HG02642 (cell line): ENCODE results near the gene CDYL2.
"Not testable (repeated sequence)": the region's sequence is repeated elsewhere in the genome, so short reads cannot be mapped to it uniquely, and the experiment has no call there.

Source experiments
- ATAC-seq: cut with Tn5 transposase; IDR thresholded peaks from one replicate; pipeline ENCODE4 v1.9.1; 2021; ENCODE audit warnings: mild to moderate bottlenecking; ENCODE audit not compliant: unreplicated experiment, poor library complexity

CDYL2 gene

DNA sequence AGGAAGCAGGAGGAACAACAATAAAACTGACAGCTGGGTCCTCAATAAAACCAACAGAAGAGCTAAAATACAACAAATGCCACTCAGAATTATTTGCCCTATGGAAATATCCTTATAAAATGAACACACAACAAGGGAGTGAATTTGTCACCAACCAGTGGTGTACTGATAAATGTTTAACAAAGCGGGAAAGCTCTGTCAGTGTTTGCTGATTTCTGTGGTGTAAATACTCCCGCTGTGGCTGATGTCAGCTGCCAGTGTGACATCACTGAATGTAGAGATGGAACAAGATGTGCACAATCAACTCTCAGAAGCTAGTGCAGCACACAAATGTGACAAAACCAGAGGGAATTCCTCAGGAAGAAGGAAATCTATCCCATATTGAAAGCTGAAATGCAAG is 51.9 kb downstream of the CDYL2 start:
- no peak for ATAC-seq

DNA sequence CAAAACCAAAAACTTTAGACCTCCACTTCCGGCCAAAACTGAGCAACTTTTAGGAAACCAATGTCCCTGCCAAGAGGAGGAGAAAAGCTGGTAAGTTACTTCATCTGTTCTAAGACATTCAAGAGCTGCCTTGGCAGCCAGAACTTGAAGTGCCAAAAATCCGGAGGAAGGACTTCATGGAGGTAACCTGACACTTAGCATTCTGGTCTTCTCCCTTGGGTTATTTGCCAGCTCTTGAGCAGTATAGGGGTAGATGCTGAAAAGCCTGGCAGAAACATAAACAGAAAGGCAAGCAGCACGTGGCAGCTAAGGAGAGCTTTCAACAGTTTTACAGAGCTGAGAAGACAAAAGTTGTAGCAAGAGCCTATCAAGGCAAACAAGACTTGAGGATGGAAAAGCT is 53.2 kb downstream of the CDYL2 start:
- no peak for ATAC-seq

DNA sequence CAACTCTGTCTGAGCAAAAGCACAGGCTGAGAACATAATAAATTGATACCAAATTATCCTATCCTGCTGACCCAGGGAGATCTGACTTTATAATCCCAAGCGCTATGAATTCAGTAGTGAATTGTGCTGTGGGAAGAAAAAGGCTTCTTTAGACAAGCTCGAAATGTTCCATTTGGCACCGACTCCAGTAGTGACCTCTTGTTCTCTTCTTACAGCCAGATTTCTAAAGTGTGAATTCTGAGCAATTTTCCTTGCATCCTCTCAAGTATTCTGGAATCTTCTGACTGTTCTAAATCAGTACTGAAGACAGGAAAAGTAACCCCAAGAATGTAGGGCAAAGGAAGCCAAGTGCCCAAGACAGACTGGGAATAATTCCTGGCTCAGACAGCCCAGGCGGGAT is 58.2 kb downstream of the CDYL2 start:
- ATAC-seq, result no peak

DNA sequence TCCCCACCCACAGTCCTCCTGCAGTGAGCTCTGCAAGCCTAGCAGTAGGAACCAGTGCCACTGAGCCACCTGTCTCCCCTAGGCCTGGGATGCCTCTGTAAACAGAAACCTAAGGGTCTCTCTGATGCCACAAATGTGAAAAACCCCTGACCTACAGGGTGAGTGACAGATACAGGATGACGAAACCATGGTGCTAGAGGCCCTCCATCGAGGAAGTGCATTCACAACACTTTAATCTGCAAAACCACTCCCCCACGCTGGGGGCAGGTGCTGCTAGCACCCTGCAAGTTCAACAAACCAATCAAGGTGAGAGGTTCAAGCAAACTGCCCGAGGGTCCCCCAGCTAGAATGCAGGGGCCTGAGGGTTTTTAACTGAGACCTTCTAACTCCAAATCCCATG is 59.5 kb downstream of the CDYL2 start:
- no peak for ATAC-seq

DNA sequence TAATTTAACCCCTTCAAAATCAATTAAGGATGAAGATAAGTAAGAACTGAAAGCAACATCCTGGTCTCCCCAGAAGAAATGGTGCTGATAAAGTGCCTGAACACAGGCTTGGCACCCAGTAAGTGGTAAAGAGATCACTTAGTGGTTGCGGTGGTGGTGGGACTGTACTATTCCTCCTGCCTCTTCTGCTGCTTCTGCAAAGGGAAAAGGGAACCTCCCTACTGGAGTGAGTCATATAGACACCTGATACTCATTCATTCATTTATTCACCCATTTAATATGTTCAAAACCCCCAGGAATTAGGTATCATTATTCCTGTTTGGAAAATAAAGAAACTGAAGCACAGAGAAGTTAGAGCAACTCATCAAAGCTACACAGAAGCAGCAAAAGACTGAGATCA is 60.6 kb downstream of the CDYL2 start:
- no peak for ATAC-seq

DNA sequence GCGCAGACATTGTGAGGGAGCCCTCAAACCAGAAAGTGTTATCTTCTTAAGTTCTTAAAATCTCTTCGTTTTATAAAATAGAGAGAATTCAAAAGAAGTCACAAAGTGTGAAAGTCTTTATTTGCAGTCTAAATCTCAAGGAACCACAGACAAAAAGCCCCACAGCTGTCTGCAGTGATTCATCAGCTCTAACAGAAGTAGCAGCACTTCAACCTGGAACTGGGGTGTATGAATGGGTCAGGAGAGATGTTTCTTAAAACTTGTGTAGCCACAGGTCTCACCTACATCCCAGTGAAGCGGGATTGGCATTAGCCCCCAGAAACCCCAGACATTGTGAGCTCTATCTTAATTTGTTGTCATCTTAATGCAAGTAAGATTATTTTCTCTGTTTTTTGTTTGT is 61.1 kb downstream of the CDYL2 start:
- no peak for ATAC-seq

DNA sequence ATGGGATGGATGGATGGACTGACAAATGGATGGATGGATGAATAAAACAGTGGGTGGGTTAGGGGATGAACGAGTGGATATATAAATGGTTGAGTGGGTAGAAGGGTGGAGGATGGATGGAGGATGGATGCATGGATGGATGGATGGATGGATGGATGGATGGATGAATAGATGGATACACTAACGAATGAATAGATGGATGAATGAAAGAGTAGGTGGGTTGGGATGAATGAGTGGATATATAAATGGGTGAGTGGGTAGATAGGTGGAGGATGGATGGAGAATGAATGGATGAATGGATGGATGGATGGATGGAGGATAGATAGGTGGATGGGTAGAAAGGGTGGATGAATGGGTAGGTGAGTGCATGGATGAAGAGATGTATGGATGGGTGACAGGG is 62.1 kb downstream of the CDYL2 start:
- ATAC-seq, result no peak

DNA sequence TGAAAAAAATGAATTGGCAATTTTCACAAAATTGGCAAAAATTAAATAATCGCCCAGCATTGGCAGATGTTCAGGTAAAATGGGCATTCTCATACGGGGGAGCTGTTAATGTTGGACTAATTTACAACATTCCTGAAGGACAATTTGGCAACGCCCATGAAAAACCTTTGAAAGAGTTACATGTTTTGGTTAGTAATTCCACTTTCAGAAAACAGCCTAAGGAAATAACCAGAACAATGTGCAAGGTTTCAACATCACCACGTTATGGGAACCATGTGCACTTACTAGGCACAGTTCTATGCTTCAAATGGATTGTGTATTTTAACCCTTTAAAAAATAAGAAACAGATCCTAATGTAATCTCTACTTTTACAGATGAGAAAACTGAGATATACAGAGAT is 62.7 kb downstream of the CDYL2 start:
- ATAC-seq, result no peak

DNA sequence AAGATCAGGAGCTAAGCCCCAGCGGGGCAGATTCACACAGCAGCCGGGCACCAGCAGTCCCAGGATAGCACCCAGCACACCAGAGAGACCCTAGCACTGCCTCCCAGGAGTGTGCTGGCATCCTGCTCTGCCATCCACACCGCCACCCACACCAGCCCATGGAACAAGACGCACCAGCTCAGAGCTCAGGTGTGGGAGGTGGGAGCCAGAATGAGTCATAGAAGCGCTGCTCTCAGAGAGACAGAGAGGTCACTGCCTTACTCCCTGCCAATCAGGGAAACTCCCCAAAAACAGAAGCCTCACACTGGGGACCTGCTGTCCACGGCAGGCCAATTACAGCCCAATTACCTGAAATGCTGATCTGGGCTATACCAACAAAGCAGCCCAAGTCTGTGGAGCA is 64.9 kb downstream of the CDYL2 start:
- no peak for ATAC-seq

DNA sequence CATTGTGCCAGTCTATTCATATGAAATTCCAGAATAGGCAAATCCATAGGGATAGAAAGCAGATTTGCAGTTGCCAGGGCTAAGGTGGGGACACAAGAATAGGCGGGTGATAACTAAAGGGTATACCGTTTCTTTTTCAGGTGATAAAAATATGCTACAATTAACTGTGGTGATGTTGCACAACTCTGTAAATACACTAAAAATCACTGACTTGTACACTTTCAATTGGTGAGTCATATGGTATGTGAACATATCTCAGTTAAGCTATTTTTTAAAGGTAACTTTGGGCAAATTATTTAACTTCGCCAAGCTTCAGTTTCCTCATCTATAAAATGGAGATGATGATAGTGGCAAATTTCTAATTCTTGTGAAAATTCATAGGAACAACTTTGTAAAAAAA is 65.9 kb downstream of the CDYL2 start:
- no peak for ATAC-seq

DNA sequence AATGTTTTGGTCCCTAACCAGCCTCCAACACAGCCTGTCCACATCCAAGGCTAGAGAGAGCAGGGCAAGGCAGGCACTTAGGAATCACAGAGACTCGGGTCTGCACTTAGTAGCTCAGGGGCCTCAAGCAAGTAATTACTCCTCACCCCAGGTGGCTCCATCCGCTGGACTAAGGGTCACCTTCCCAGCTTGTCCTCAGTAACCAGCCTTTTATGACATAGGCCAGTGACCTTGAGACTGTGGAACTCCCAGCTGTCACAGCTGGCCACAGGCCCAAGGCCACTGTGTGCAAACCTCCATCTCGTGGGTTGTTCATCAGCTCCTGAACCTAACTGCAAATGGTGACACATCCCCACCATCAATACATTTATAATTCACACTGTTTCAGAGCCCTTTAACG is 68.6 kb downstream of the CDYL2 start:
- ATAC-seq, result no peak

DNA sequence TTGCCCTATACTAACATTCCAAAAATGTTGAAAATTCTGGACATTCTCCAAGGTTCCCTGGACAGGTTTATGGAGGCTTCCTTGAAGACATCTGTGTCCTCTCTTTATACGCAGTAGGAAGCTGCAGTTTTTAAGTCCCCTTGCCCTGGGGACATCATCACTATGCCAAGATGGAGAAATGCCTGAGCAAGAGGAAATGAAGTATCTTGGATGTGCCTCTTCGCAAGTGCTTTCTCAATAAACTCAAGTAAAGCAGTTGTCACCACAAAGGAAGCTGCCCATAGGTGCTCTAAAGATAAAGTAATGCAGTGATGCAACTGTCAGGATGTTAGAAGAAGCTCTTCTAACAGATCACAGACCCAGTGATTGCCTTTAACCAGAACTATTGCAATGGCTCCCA is 71.0 kb downstream of the CDYL2 start:
- no peak for ATAC-seq

DNA sequence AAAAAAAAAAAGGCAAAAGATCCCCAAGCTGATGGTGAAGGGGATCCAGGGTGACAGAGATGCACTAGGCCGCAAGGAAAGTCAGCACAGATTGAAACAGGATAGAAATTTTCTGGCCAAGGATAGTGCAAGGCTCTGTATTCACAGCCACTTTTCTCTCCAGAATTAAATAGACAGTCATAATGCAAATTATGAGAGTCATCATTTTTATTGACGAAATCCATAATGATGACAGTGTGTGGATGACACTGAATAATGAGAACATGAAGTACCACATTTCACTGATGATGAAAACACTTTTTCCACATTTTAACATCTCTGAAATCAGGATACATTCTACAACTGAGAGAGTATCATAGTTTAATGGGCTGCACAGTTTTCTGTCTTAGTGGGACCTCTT is 72.5 kb downstream of the CDYL2 start:
- no peak for ATAC-seq

DNA sequence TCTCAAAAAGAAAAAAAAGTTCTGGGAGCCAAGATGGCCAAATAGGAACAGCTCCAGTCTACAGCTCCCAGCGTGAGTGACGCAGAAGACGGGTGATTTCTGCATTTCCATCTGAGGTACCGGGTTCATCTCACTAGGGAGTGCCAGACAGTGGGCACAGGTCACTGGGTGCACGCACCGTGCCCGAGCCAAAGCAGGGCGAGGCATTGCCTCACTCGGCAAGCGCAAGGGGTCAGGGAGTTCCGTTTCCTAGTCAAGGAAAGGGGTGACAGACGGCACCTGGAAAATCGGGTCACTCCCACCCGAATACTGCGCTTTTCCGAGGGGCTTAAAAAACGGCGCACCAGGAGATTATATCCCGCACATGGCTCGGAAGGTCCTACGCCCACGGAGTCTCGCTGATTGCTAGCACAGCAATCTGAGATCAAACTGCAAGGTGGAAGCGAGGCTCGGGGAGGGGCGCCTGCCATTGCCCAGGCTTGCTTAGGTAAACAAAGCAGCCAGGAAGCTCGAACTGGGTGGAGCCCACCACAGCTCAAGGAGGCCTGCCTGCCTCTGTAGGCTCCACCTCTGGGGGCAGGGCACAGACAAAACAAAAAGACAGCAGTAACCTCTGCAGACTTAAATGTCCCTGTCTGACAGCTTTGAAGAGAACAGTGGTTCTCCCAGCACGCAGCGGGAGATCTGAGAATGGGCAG is 77.2 kb downstream of the CDYL2 start:
- ATAC-seq, result not testable (repeated sequence)

DNA sequence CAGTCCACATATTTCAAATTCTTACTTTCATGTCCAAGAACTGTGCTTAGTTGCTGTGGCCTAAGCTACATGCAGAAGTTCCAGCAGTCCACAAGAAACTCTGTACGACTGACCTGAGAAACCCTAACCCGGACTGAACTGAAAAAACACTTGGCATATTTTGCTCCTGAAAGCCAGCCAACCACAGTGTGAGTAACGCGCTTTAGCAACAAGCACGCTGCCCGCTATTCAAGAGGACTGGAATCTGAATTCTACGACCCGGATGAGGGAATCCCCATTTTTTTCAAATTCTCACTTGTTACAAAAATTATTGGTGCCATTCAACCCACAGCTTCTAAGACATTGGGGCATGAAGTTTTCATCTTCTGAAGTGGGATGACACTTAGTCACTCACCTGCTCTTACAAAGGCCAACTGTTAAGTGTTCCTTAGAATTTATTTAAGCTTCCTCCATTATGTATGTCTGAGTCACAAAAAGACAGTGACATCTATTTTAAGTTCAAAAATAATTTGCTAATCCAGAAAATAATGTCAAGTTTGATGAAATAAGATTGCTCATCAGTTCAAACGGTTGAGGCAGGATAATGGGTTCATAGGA is 78.7 kb downstream of the CDYL2 start:
- ATAC-seq, result no peak

DNA sequence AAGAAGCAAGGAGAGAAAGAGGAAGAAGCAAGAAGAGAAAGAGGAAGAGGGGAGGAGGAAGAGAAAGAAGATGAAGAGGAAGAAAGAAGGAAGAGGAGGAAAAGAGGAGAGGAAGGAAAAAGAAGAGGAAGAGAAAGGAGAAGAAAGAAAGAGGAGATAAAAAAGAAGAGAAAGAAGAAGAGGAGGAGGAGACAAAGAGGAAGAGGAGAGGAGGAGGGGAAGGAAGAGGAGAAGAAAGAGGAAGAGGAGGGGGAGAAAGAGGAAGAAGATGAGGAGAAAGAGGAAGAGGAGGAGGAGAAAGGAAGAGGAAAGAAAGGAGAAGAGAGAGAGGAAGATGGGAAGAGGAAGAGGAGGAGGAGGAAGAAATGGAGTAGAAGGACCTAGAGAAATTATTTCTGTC is 80.4 kb downstream of the CDYL2 start:
- no peak for ATAC-seq

DNA sequence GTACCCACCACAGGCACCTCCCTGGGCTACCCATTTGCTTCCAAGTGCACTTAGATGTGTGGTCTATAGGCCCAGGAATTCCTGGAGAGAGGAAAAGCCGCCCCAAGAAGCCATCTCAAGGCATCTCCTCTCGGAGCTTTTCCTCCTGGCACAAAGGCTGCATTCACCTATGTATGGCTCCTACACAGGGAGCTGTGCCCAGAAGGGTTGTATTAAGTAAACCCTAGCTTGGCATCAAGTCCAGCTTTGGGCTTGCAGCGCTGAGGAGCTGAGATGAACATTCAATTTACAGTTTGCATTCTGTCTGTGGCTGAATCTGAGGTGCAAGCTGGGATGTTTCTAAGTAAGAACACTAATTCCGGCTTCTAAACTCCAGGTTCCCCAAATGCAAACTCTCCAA is 81.3 kb downstream of the CDYL2 start:
- no peak for ATAC-seq

DNA sequence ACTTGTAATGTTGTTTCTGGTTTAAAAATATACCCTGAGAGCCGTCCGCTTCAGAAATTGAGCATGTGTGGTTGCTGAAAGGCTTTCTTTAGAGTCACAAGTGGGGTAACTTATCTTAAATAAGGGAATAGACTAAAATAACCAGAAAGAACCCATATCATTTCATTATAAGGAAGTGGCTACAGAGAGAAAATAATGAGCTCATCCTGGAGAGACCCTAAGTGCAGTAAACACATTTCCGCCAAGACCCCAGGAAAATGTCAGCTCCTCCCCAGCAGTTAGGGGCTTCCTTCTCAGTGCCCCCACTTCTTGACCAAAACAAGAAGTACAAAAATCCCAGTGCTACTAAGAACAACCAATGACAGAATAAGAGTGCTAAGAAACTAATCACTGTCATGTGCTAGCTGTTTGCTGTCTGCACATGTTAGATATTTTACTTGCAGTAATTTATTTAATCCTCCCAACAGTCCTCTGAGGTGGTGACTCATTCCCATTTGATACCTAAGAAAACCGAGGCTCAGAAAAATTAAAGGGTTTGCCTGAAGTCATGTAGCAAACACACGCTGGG is 83.5 kb downstream of the CDYL2 start:
- no peak for ATAC-seq

DNA sequence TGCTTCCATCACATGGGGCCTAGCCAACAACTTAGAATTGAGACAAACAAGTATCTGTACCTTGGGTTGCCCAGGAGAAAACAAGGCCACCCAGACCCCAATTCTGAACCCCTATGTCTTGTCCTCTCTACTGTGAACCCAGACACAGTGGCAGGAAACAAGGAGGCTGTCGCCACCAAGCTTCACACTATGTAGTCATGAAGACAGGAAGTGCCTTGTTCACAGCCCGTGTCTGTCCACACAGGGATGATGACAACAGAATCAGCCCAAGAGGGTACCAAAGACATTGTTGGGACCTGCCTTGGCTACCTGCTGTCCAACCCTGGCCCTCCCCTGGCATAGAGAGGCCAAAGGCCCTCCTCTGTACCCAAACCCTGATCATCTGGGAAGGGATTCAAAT is 84.8 kb downstream of the CDYL2 start:
- ATAC-seq, result no peak

DNA sequence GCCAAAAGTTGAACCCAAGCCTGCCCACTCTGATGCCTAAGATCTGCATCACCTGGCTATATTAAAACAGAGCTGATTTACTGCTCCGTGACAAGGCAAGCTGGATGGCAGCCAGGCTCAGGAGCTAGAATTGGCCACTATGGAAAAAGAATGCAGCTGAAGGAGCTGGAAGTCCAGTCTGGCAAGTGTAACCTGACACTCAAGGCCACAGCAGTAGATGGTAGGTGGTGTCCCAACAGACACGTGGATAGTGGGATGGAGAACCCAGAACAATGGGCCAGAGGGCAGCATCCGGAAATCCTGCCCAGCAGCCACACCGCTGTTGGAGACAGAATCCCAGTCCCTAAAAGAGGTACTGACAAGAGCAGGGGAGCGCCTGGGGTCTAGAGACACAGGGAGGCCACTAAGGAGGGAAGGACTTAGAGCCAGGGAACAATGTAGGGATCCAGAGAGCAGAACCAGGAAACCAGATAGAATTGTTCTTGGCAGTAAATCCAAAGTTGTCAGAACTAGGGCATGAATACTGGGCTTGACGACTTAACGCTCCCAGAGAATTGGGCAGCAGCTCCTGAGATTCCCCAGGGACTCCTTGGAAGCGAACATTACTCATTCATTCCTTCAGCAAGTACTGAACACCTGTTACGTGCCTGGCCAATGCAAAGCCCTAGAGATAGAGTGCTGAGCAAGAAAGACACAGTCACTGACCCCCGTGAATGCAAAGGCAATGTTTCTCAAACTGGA is 85.7 kb downstream of the CDYL2 start:
- ATAC-seq, result no peak

DNA sequence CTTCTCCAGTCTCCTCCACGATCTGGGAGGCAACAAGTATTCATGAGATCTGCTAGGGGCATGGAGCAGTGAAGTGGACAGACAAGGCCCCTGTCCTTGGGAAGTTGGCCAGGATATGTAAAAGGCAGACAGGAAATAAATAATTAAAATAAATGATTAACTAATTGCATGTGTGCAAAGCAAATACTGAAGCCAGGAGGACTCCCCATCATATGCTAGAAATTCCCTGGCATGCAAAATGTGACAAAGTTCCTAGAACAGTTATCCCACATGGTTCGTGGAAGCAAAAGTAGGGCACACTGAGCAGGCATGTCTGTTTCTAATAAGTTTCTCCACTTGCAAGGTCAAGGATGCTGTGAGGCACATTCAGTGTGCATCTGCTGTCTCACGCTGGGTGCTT is 86.8 kb downstream of the CDYL2 start:
- ATAC-seq, result no peak
